HCT116 (cell line): ENCODE results near the gene UBIAD1. TPM values are rescaled to one million over a fixed set of nuclear protein-coding genes. Genes with fewer than 3 reads are reported as not detected.

Source experiments
- ATAC-seq: fragments of 200-7000 bp; cut with Tn5 transposase; 2 replicates; pipeline ENCODE4 v1.9.1; 2020; ENCODE audit warnings: mild to moderate bottlenecking, moderate library complexity
- BruUV-seq: library from RNA; stranded (reverse); fragments of 400-500 nt; replicated peaks from 2 replicates; lab custom pipeline; 2021; lab: Mats Ljungman, UMichigan
- CTCF ChIA-PET: fragments of 300-600 bp; sonication (Branson Sonifier 250); formaldehyde crosslinking; loops from one replicate; lab custom pipeline; 2021; ENCODE audit warnings: antibody characterized with exemption; lab: Charles Lee
- POLR2A ChIA-PET: fragments of 300-600, 350-600 bp; sonication (Branson Sonifier 250); formaldehyde crosslinking; loops from one replicate; lab custom pipeline; 2021; ENCODE audit warnings: antibody characterized with exemption; lab: Charles Lee
- RAD21 ChIA-PET, 2 experiments: fragments of 300-600 bp; sonication (Branson Sonifier 250); formaldehyde crosslinking; loops; one replicate each; lab custom pipeline; 2023; ENCODE audit warnings: low total read pairs in 2 of 2; ENCODE audit not compliant: uncharacterized antibody in 2 of 2, unreplicated experiment in 2 of 2, low non-redundant PET in 1 of 2; lab: Charles Lee
- DNase-seq: peaks from one replicate; pipeline ENCODE4 v3.0.0-alpha.2; 2010; ENCODE audit warnings: low read depth, low spot score
- H2AFZ ChIP-seq: fragments of 200-600 bp; shearing (Covaris generic), sonication (generic); 2 replicates; pipeline ENCODE4 v1.6.1; 2017; ENCODE audit warnings: low read depth, mixed run types, mixed read lengths, antibody characterized with exemption, low read length; ENCODE audit not compliant: poor library complexity, severe bottlenecking
- H3K27ac ChIP-seq: 2 replicates; pipeline ENCODE4 v1.5.1; 2012; ENCODE audit warnings: low read depth, low read length
- H3K27me3 ChIP-seq: fragments of 200-600 bp; sonication (generic); 2 replicates; pipeline ENCODE4 v1.6.1; 2016; ENCODE audit warnings: mixed run types, low read length, mixed read lengths; ENCODE audit not compliant: insufficient read depth
- H3K36me3 ChIP-seq, 2 experiments: fragments of 200-500 bp in 1 of 2; fragments of 200-600 bp in 1 of 2; sonication (Bioruptor generic) in 1 of 2; sonication (generic) in 1 of 2; 2 replicates each; pipeline versions ENCODE4 v1.5.1 to v1.6.1; 2014 to 2016; ENCODE audit warnings: low read length in 2 of 2, inconsistent platforms in 1 of 2, mixed read lengths in 1 of 2, mixed run types in 1 of 2; ENCODE audit not compliant: insufficient read depth in 2 of 2, control insufficient read depth in 1 of 2
- H3K4me1 ChIP-seq, 2 experiments: fragments of 200-600 bp in 1 of 2; sonication (generic) in 1 of 2; 2 replicates each; pipeline versions ENCODE4 v1.5.1 to v1.6.1; 2012 to 2017; ENCODE audit warnings: low read length in 2 of 2, inconsistent platforms in 1 of 2, mild to moderate bottlenecking in 1 of 2, mixed read lengths in 1 of 2, mixed run types in 1 of 2, moderate library complexity in 1 of 2; ENCODE audit not compliant: insufficient read depth in 2 of 2, control insufficient read depth in 1 of 2
- H3K4me2 ChIP-seq: fragments of 200-600 bp; sonication (generic); 2 replicates; pipeline ENCODE4 v1.6.1; 2017; ENCODE audit warnings: mixed run types, low read length, mixed read lengths
- H3K4me3 ChIP-seq, 2 experiments: fragments of 200-600 bp in 1 of 2; sonication (generic) in 1 of 2; replicated peaks in 1 of 2; 2 replicates each; pipeline ENCODE4 v1.5.1; 2011 to 2016; ENCODE audit warnings: low read length in 2 of 2, control low read depth in 1 of 2, low read depth in 1 of 2, mild to moderate bottlenecking in 1 of 2, mixed read lengths in 1 of 2, mixed run types in 1 of 2
- H3K79me2 ChIP-seq: fragments of 200-600 bp; sonication (generic); 2 replicates; pipeline ENCODE4 v1.6.1; 2017; ENCODE audit warnings: mild to moderate bottlenecking, mixed run types, low read length, moderate library complexity, mixed read lengths; ENCODE audit not compliant: insufficient read depth
- H3K9ac ChIP-seq: fragments of 200-600 bp; sonication (generic); 2 replicates; pipeline ENCODE4 v1.6.1; 2016; ENCODE audit warnings: low read length, mixed read lengths
- H3K9me2 ChIP-seq: fragments of 200-600 bp; sonication (generic), shearing (Covaris generic); 2 replicates; pipeline ENCODE4 v1.6.1; 2017; ENCODE audit warnings: mixed run types, mild to moderate bottlenecking, moderate library complexity; ENCODE audit not compliant: insufficient read depth
- H3K9me3 ChIP-seq, 2 experiments: fragments of 200-500 bp in 1 of 2; fragments of 200-600 bp in 1 of 2; sonication (Bioruptor generic) in 1 of 2; sonication (generic) in 1 of 2; 2 replicates each; pipeline ENCODE4 v1.6.1; 2014 to 2017; ENCODE audit warnings: low read length in 2 of 2, mixed read lengths in 2 of 2, inconsistent platforms in 1 of 2, low read depth in 1 of 2, mild to moderate bottlenecking in 1 of 2, mixed run types in 1 of 2, moderate library complexity in 1 of 2; ENCODE audit not compliant: control insufficient read depth in 1 of 2, insufficient read depth in 1 of 2
- H4K20me1 ChIP-seq: fragments of 200-600 bp; sonication (generic), shearing (Covaris generic); 2 replicates; pipeline ENCODE4 v1.6.1; 2017; ENCODE audit warnings: mixed run types, mild to moderate bottlenecking, moderate library complexity; ENCODE audit not compliant: insufficient read depth
- ATF3 ChIP-seq: IDR thresholded peaks from 2 replicates; pipeline ENCODE4 v1.6.1; 2012
- CTCF ChIP-seq, 3 experiments: fragments of 200-600 bp in 1 of 3; sonication (generic) in 1 of 3; IDR thresholded peaks in 2 of 3; conservative IDR thresholded peaks in 1 of 3; 2 replicates each; pipeline ENCODE4 v1.5.1; 2012 to 2017; ENCODE audit warnings: low read depth in 2 of 3, low read length in 2 of 3, antibody characterized with exemption in 1 of 3, borderline replicate concordance in 1 of 3, control low read depth in 1 of 3, mild to moderate bottlenecking in 1 of 3, mixed read lengths in 1 of 3, mixed run types in 1 of 3, moderate library complexity in 1 of 3; ENCODE audit not compliant: insufficient read depth in 1 of 3
- EGR1 ChIP-seq: IDR thresholded peaks from 2 replicates; pipeline ENCODE4 v1.6.1; 2012; ENCODE audit warnings: low read depth
- EZH2 ChIP-seq: fragments of 200-600 bp; sonication (generic); IDR thresholded peaks from 2 replicates; pipeline ENCODE4 v1.6.1; 2017; ENCODE audit warnings: antibody characterized with exemption, mixed run types
- JUND ChIP-seq: IDR thresholded peaks from 2 replicates; pipeline ENCODE4 v1.6.1; 2012
- MAX ChIP-seq: IDR thresholded peaks from 2 replicates; pipeline ENCODE4 v1.6.1; 2012
- POLR2A ChIP-seq: IDR thresholded peaks from 2 replicates; pipeline ENCODE4 v1.7.0; 2011; ENCODE audit warnings: borderline replicate concordance; ENCODE audit not compliant: insufficient read depth, insufficient read length; ENCODE audit errors: extremely low read depth
- POLR2AphosphoS5 ChIP-seq: IDR thresholded peaks from 2 replicates; pipeline ENCODE4 v1.6.1; 2011; ENCODE audit warnings: mild to moderate bottlenecking, low read depth, low read length, moderate library complexity
- RAD21 ChIP-seq: IDR thresholded peaks from 2 replicates; pipeline ENCODE4 v1.6.1; 2012; ENCODE audit warnings: low read depth, mild to moderate bottlenecking
- REST ChIP-seq: IDR thresholded peaks from 2 replicates; pipeline ENCODE4 v1.6.1; 2012; ENCODE audit warnings: low read depth
- SIN3A ChIP-seq: IDR thresholded peaks from 2 replicates; pipeline ENCODE4 v1.6.1; 2012; ENCODE audit warnings: low read depth
- SRF ChIP-seq: IDR thresholded peaks from 2 replicates; pipeline ENCODE4 v1.6.1; 2012; ENCODE audit warnings: low read depth
- TCF7L2 ChIP-seq: IDR thresholded peaks from 2 replicates; pipeline ENCODE4 v1.7.0; 2011; ENCODE audit warnings: borderline replicate concordance, inconsistent platforms; ENCODE audit not compliant: insufficient read depth, insufficient read length; ENCODE audit errors: extremely low read depth
- YY1 ChIP-seq: IDR thresholded peaks from 2 replicates; pipeline ENCODE4 v1.6.1; 2011; ENCODE audit warnings: low read length, low read depth, moderate library complexity, mild to moderate bottlenecking; ENCODE audit not compliant: insufficient replicate concordance; ENCODE audit errors: extremely low read depth
- ZBTB33 ChIP-seq: IDR thresholded peaks from 2 replicates; pipeline ENCODE4 v1.6.1; 2011; ENCODE audit warnings: mild to moderate bottlenecking, low read length, moderate library complexity; ENCODE audit not compliant: insufficient replicate concordance; ENCODE audit errors: extremely low read depth
- ZFX ChIP-seq: fragments of 450-650 bp; IDR thresholded peaks from 2 replicates; pipeline ENCODE4 v1.6.1; 2017
- ZNF274 ChIP-seq: fragments of 200-500 bp; sonication (Bioruptor generic); IDR thresholded peaks from 2 replicates; pipeline ENCODE4 v1.6.1; 2014; ENCODE audit warnings: mild to moderate bottlenecking, low read depth, low read length, inconsistent platforms
- intact Hi-C: fragments of 100-400 bp; cut with micrococcal nuclease; formaldehyde crosslinking; loops from 2 replicates; pipeline ENCODE4 v1.10.0; 2022
- total RNA-seq: library from RNA; stranded (reverse); gene quantifications from one replicate; pipeline ENCODE4 v1.2.1, GENCODE V29; 2021; ENCODE audit not compliant: unreplicated experiment

The UBIAD1 gene
- total RNA-seq, 1 experiment from 2014 or later: 17.2 TPM

- H3K27ac ChIP-seq: no peak overlapping the region
- ChIA-PET RAD21 (no interaction called here), CTCF (no interaction called here), POLR2A (no interaction called here)
- H3K9me2 ChIP-seq: no peaks in the 10 kb centered on the region
- no peaks in the 10 kb centered on the region for H4K20me1 ChIP-seq
- no peak for TF ChIP-seq CTCF (IDR thresholded peaks at IDR 0.05 in 2 of 3, conservative IDR thresholded peaks at IDR 0.05 in 1 of 3; ENCODE audit: borderline replicate concordance in 1 of 3, insufficient read depth in 1 of 3, low read depth in 2 of 3, low read length in 2 of 3)
- no peak for TF ChIP-seq ZNF274
- no peak for TF ChIP-seq YY1
- TF ChIP-seq MAX: no peak
- TF ChIP-seq RAD21: no peak
- TF ChIP-seq SRF: no peak
- TF ChIP-seq REST: no peak
- TF ChIP-seq TCF7L2: no peak
- TF ChIP-seq JUND: no peak
- no peak for TF ChIP-seq EZH2
- TF ChIP-seq ZFX: no peak
- TF ChIP-seq ATF3: no peak
- no peak for TF ChIP-seq SIN3A
- TF ChIP-seq EGR1: no peak
- no peak for TF ChIP-seq POLR2AphosphoS5
- TF ChIP-seq POLR2A: no peak
- no peak for TF ChIP-seq ZBTB33
- no peak overlapping the region for H3K9ac ChIP-seq
- H3K79me2 ChIP-seq: peaks cover 31% of the 10 kb centered on the region
- H3K4me3 ChIP-seq: no peak overlapping the region
- ATAC-seq (no peak), DNase-seq (no peak)
- H2AFZ ChIP-seq: no peak overlapping the region
- H3K27me3 ChIP-seq: no peaks in the 10 kb centered on the region
- H3K4me1 ChIP-seq: no peaks in the 10 kb centered on the region
- no peak overlapping the region for H3K4me2 ChIP-seq
- H3K9me3 ChIP-seq: peaks cover 0 to 3% of the 10 kb centered on the region in 2 experiments; a peak in 1 of 4 replicates
- BruUV-seq: no TSS peak
- intact Hi-C loops: no loop called here
- peaks cover 0 to 5% of the 10 kb centered on the region in 2 experiments; a peak in 1 of 4 replicates for H3K36me3 ChIP-seq
These were observed 11.8 kb downstream of the UBIAD1 start for GRCh38 chr1:11284784-11285183.
